K562 (cell line): ENCODE measurements around the gene INTS12. TPM values are rescaled to one million over a fixed set of nuclear protein-coding genes. Genes with fewer than 3 reads are reported as not detected.

Experiments used
- ATAC-seq: fragments of 200-7000 bp; cut with Tn5 transposase; 3 replicates; pipeline ENCODE4 v1.9.1; 2020; ENCODE audit warnings: moderate library complexity
- BruUV-seq: library from RNA; stranded (reverse); fragments of 400-500 nt; replicated peaks from 2 replicates; lab custom pipeline; 2021; lab: Mats Ljungman, UMichigan
- CTCF ChIA-PET: fragments of 300-600 bp; formaldehyde crosslinking; extraction: SDS; loops from one replicate; lab custom pipeline; 2021; ENCODE audit warnings: low intra/inter-chr PET ratio; lab: Yijun Ruan, JAX
- POLR2A ChIA-PET: fragments of 300-600, 350-650 bp; sonication (Branson Sonifier 250); formaldehyde crosslinking; extraction: SDS; loops from one replicate; lab custom pipeline; 2021; ENCODE audit warnings: antibody characterized with exemption, inconsistent platforms; lab: Yijun Ruan, JAX
- DNase-seq, 4 experiments: peaks; one replicate each; pipeline versions ENCODE4 v3.0.0 to v3.0.0-alpha.2; 2011 to 2018; ENCODE audit warnings: low spot score in 3 of 4, mixed read lengths in 3 of 4; ENCODE audit errors: extremely low read depth in 1 of 4
- FAIRE-seq: peaks from 2 replicates; lab custom pipeline; 2011; peaks lifted over from hg19 to GRCh38; lab: Jason Lieb, UNC
- H2AFZ ChIP-seq: 2 replicates; pipeline ENCODE4 v1.6.0; 2011; ENCODE audit warnings: low read depth, low read length, control low read depth, inconsistent platforms
- H3K27ac ChIP-seq: fragments of 200-600 bp; 3 replicates; pipeline ENCODE4 v1.8.0; 2011; ENCODE audit warnings: low read depth, mild to moderate bottlenecking, control low read depth, inconsistent platforms, low read length, moderate library complexity, mixed read lengths; ENCODE audit errors: extremely low read depth
- H3K27me3 ChIP-seq, 2 experiments: fragments of 300-600 bp in 1 of 2; 2 replicates in 1 of 2; 3 replicates in 1 of 2; pipeline versions ENCODE4 v1.6.0 to v1.8.0; 2011; ENCODE audit warnings: inconsistent platforms in 2 of 2, low read length in 2 of 2, mild to moderate bottlenecking in 1 of 2, mixed read lengths in 1 of 2, moderate library complexity in 1 of 2; ENCODE audit not compliant: control insufficient read depth in 2 of 2, insufficient read depth in 2 of 2
- H3K36me3 ChIP-seq: fragments of 300-600 bp; 3 replicates; pipeline ENCODE4 v1.8.0; 2011; ENCODE audit warnings: mild to moderate bottlenecking, low read length, inconsistent platforms; ENCODE audit not compliant: control insufficient read depth, insufficient read depth
- H3K4me1 ChIP-seq, 2 experiments: fragments of 200-600 bp in 1 of 2; replicated peaks in 1 of 2; 2 replicates in 1 of 2; 3 replicates in 1 of 2; pipeline versions ENCODE4 v1.5.1 to v1.8.0; 2011; ENCODE audit warnings: inconsistent platforms in 2 of 2, low read length in 2 of 2, mild to moderate bottlenecking in 1 of 2, mixed read lengths in 1 of 2, moderate library complexity in 1 of 2; ENCODE audit not compliant: control insufficient read depth in 2 of 2, insufficient read depth in 2 of 2
- H3K4me2 ChIP-seq: 2 replicates; pipeline ENCODE4 v1.6.1; 2011; ENCODE audit warnings: low read length, control low read depth, inconsistent platforms, mixed read lengths; ENCODE audit not compliant: insufficient read depth
- H3K4me3 ChIP-seq: fragments of 200-600 bp; sonication (generic), shearing (Covaris generic); 2 replicates; pipeline ENCODE4 v1.5.1; 2016; ENCODE audit warnings: control low read depth, inconsistent platforms
- H3K79me2 ChIP-seq: fragments of 200-600 bp; 3 replicates; pipeline ENCODE4 v1.8.0; 2011; ENCODE audit warnings: low read length, inconsistent platforms; ENCODE audit not compliant: control insufficient read depth, insufficient read depth
- H3K9ac ChIP-seq, 2 experiments: 2 replicates each; pipeline versions ENCODE4 v1.6.0 to v1.6.1; 2011; ENCODE audit warnings: low read depth in 2 of 2, low read length in 2 of 2, control low read depth in 1 of 2, inconsistent platforms in 1 of 2, mild to moderate bottlenecking in 1 of 2, mixed read lengths in 1 of 2; ENCODE audit not compliant: insufficient read depth in 1 of 2
- H3K9me1 ChIP-seq: one replicate; pipeline ENCODE4 v1.6.0; 2011; ENCODE audit warnings: inconsistent platforms, mild to moderate bottlenecking, low read length, moderate library complexity; ENCODE audit not compliant: control insufficient read depth, insufficient read depth
- H3K9me3 ChIP-seq: replicated peaks from 2 replicates; pipeline ENCODE4 v1.5.1; 2011; ENCODE audit warnings: low read depth, low read length, inconsistent platforms; ENCODE audit not compliant: control insufficient read depth, insufficient read depth
- H4K20me1 ChIP-seq: replicated peaks from 2 replicates; pipeline ENCODE4 v1.6.1; 2011; ENCODE audit warnings: low read length, inconsistent platforms, mixed read lengths; ENCODE audit not compliant: control insufficient read depth, insufficient read depth
- CHD1 ChIP-seq: fragments of 200-600 bp; sonication (generic); IDR thresholded peaks from one replicate; pipeline ENCODE4 v1.6.1; 2012; ENCODE audit warnings: mild to moderate bottlenecking, moderate library complexity, low read length, inconsistent platforms
- DDX20 ChIP-seq: fragments of 450-650 bp; IDR thresholded peaks from 2 replicates; pipeline ENCODE4 v1.6.1; 2016; ENCODE audit warnings: missing genetic modification characterization, low read depth, mild to moderate bottlenecking, missing compliant biosample characterization, moderate library complexity
- GTF2A2 ChIP-seq: IDR thresholded peaks from 2 replicates; pipeline ENCODE4 v1.6.1; 2016; ENCODE audit warnings: mild to moderate bottlenecking, missing genetic modification characterization, missing compliant biosample characterization
- NCOA2 ChIP-seq, 2 experiments: fragments of 450-650 bp; IDR thresholded peaks; 2 replicates each; pipeline ENCODE4 v1.6.1; 2018; ENCODE audit warnings: mild to moderate bottlenecking in 2 of 2, moderate library complexity in 1 of 2; ENCODE audit not compliant: partially characterized antibody in 2 of 2
- RFX7 ChIP-seq: fragments of 250-450 bp; sonication (Bioruptor Pico); IDR thresholded peaks from 2 replicates; pipeline ENCODE4 v1.5.1; 2021; ENCODE audit warnings: mild to moderate bottlenecking
- SIX5 ChIP-seq, 2 experiments: IDR thresholded peaks; 2 replicates each; pipeline ENCODE4 v1.6.1; 2011; ENCODE audit warnings: low read length in 2 of 2, borderline replicate concordance in 1 of 2, low read depth in 1 of 2, mild to moderate bottlenecking in 1 of 2, moderate library complexity in 1 of 2; ENCODE audit not compliant: insufficient read depth in 1 of 2
- ZBTB8A ChIP-seq: fragments of 450-650 bp; IDR thresholded peaks from 2 replicates; pipeline ENCODE4 v1.6.1; 2018; ENCODE audit warnings: mild to moderate bottlenecking, moderate library complexity; ENCODE audit not compliant: partially characterized antibody
- ZNF184 ChIP-seq: sonication (generic); formaldehyde crosslinking; IDR thresholded peaks from 2 replicates; pipeline ENCODE4 v1.5.0; 2020; ENCODE audit warnings: missing genetic modification reagents
- ZNF584 ChIP-seq: fragments of 200-800 bp; sonication (Bioruptor generic); IDR thresholded peaks from 2 replicates; pipeline ENCODE4 v1.6.1; 2016; ENCODE audit warnings: low read depth, mild to moderate bottlenecking, missing genetic modification characterization, missing compliant biosample characterization
- ZNF707 ChIP-seq: fragments of 250-450 bp; sonication (Bioruptor Pico); conservative IDR thresholded peaks from 2 replicates; pipeline ENCODE4 v1.8.0; 2022; ENCODE audit warnings: inconsistent platforms, mild to moderate bottlenecking, moderate library complexity
- WGBS: fragments of 100-300 bp; shearing (Covaris generic); methylation state at CpG from one replicate; pipeline ENCODE4 v1.1.6; 2016; ENCODE audit warnings: low coverage, mixed read lengths; ENCODE audit not compliant: insufficient coverage; ENCODE audit errors: missing lambda C conversion rate; 5-methylcytosine and 5-hydroxymethylcytosine counted together
- in situ Hi-C: fragments of 300-500 bp; cut with MboI; formaldehyde crosslinking; loops from 4 replicates; pipeline ENCODE4 v1.15.0; 2018; ENCODE audit warnings: inconsistent platforms, mixed read lengths
- intact Hi-C: fragments of 100-400 bp; cut with micrococcal nuclease; formaldehyde crosslinking; loops from 2 replicates; pipeline ENCODE4 v1.14.2; 2022
- polyA plus RNA-seq, 8 experiments: library from polyadenylated mRNA; depleted of rRNA in 4 of 8; stranded (reverse) in 5 of 8; unstranded in 3 of 8; fragments of >200 nt; fragmentation: Nextera tagmentation in 2 of 8; fragmentation: Illumina TruSeq in 1 of 8; extraction: Ambion mirVana in 2 of 8; extraction: Trizol in 1 of 8; gene quantifications; 2 replicates each; pipeline versions ENCODE4 v1.2.1 to v1.2.3, GENCODE V29; 2011 to 2014; ENCODE audit warnings: inconsistent platforms in 1 of 8, missing spikeins in 1 of 8
- total RNA-seq, 7 experiments: library from RNA; depleted of rRNA in 6 of 7; stranded (reverse); fragments of >200 nt in 6 of 7; fragmentation: Illumina TruSeq in 2 of 7; extraction: Trizol in 2 of 7; gene quantifications; 2 replicates each; pipeline versions ENCODE4 v1.2.1 to v1.2.3, GENCODE V29; 2011 to 2021; ENCODE audit warnings: low replicate concordance in 1 of 7
- TF ChIP-seq, protein P1 (sequence below): fragments of 450-650 bp; IDR thresholded peaks from 2 replicates; pipeline ENCODE4 v1.7.0; 2016; ENCODE audit warnings: borderline replicate concordance
- TF ChIP-seq, protein P2 (sequence below), 3 experiments: IDR thresholded peaks in 2 of 3; conservative IDR thresholded peaks in 1 of 3; 2 replicates each; pipeline ENCODE4 v1.5.1; 2011 to 2012; ENCODE audit warnings: low read length in 3 of 3, mild to moderate bottlenecking in 3 of 3, control low read depth in 2 of 3, improper control_type of control experiment in 1 of 3, inconsistent platforms in 1 of 3, low read depth in 1 of 3, mixed read lengths in 1 of 3, moderate library complexity in 1 of 3; ENCODE audit not compliant: insufficient read depth in 2 of 3
- TF ChIP-seq, protein P3 (sequence below): fragments of 200-800 bp; sonication (Bioruptor generic); IDR thresholded peaks from 2 replicates; pipeline ENCODE4 v1.6.1; 2016; ENCODE audit warnings: missing genetic modification characterization, missing compliant biosample characterization

Gene INTS12
- total and polyA plus RNA-seq, 9 of the 15 experiments (the other 6 are each of a cell fraction or from before 2014, with no cell fraction given) = 24.5 to 82.9 (median 41.2) TPM

DNA sequence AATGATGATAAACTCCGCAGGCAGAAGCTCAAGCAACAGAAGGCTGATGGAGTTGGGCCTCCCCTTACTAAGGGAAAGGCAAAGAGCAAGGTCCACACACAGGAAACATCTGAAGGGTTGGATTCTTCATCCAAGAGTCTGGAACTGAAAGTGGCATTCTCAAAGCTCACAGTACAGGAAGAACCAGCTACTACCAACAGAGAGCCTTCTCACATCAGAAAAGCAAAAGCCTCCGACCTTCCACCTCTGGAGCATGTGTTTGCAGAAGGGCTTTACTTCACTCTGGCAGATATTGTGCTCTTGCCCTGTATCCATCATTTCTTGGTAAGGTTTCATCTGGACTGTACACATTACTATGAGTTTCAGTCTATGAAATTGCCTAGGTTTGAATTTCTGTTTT, 10.7 kb upstream of the INTS12 start:
- H3K9ac ChIP-seq = no peak overlapping the region
- DNase-seq (no peak), ATAC-seq (no peak), FAIRE-seq (no peak)
- ChIA-PET POLR2A (interaction anchor here (1.1 kb wide), 1 partner anchor 15 kb away, joined by 3 read pairs; no protein-coding TSS in a partner anchor), CTCF (no interaction called here)
- H3K27me3 ChIP-seq = no peaks in the 10 kb centered on the region
- 89% methylated on average over 2 of the region's 2 CpGs for WGBS
- BruUV-seq = no TSS peak
- H2AFZ ChIP-seq = no peak overlapping the region
- peaks cover 24% of the 10 kb centered on the region for H3K79me2 ChIP-seq
- no peak overlapping the region for H3K4me2 ChIP-seq
- intact Hi-C loops (no loop called here), in situ Hi-C loops (no loop called here)
- H3K27ac ChIP-seq = no peak overlapping the region
- no peak overlapping the region for H3K4me3 ChIP-seq
- no peaks in the 10 kb centered on the region; a peak in 1 of 5 replicates for H3K4me1 ChIP-seq
- TF ChIP-seq ZNF707 (no peak), CHD1 (no peak), GTF2A2 (tag) (no peak), DDX20 (tag) (no peak), ZBTB8A (no peak), SIX5 (IDR thresholded peaks at IDR 0.05; ENCODE audit: borderline replicate concordance in 1 of 2, insufficient read depth in 1 of 2, low read depth in 1 of 2, low read length in 2 of 2) (no peak), ZNF184 (no peak), NCOA2 (IDR thresholded peaks at IDR 0.05; ENCODE audit: partially characterized antibody in 2 of 2) (no peak), ZNF584 (CRISPR knock-in tag) (no peak), RFX7 (CRISPR knock-in tag) (no peak)
- TF ChIP-seq, protein P1, sequence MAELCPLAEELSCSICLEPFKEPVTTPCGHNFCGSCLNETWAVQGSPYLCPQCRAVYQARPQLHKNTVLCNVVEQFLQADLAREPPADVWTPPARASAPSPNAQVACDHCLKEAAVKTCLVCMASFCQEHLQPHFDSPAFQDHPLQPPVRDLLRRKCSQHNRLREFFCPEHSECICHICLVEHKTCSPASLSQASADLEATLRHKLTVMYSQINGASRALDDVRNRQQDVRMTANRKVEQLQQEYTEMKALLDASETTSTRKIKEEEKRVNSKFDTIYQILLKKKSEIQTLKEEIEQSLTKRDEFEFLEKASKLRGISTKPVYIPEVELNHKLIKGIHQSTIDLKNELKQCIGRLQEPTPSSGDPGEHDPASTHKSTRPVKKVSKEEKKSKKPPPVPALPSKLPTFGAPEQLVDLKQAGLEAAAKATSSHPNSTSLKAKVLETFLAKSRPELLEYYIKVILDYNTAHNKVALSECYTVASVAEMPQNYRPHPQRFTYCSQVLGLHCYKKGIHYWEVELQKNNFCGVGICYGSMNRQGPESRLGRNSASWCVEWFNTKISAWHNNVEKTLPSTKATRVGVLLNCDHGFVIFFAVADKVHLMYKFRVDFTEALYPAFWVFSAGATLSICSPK = no peak
- TF ChIP-seq, protein P2, sequence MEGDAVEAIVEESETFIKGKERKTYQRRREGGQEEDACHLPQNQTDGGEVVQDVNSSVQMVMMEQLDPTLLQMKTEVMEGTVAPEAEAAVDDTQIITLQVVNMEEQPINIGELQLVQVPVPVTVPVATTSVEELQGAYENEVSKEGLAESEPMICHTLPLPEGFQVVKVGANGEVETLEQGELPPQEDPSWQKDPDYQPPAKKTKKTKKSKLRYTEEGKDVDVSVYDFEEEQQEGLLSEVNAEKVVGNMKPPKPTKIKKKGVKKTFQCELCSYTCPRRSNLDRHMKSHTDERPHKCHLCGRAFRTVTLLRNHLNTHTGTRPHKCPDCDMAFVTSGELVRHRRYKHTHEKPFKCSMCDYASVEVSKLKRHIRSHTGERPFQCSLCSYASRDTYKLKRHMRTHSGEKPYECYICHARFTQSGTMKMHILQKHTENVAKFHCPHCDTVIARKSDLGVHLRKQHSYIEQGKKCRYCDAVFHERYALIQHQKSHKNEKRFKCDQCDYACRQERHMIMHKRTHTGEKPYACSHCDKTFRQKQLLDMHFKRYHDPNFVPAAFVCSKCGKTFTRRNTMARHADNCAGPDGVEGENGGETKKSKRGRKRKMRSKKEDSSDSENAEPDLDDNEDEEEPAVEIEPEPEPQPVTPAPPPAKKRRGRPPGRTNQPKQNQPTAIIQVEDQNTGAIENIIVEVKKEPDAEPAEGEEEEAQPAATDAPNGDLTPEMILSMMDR (IDR thresholded peaks at IDR 0.05 in 2 of 3, conservative IDR thresholded peaks at IDR 0.05 in 1 of 3; ENCODE audit: insufficient read depth in 2 of 3, low read depth in 1 of 3, low read length in 3 of 3) = no peak
- TF ChIP-seq, protein P3, sequence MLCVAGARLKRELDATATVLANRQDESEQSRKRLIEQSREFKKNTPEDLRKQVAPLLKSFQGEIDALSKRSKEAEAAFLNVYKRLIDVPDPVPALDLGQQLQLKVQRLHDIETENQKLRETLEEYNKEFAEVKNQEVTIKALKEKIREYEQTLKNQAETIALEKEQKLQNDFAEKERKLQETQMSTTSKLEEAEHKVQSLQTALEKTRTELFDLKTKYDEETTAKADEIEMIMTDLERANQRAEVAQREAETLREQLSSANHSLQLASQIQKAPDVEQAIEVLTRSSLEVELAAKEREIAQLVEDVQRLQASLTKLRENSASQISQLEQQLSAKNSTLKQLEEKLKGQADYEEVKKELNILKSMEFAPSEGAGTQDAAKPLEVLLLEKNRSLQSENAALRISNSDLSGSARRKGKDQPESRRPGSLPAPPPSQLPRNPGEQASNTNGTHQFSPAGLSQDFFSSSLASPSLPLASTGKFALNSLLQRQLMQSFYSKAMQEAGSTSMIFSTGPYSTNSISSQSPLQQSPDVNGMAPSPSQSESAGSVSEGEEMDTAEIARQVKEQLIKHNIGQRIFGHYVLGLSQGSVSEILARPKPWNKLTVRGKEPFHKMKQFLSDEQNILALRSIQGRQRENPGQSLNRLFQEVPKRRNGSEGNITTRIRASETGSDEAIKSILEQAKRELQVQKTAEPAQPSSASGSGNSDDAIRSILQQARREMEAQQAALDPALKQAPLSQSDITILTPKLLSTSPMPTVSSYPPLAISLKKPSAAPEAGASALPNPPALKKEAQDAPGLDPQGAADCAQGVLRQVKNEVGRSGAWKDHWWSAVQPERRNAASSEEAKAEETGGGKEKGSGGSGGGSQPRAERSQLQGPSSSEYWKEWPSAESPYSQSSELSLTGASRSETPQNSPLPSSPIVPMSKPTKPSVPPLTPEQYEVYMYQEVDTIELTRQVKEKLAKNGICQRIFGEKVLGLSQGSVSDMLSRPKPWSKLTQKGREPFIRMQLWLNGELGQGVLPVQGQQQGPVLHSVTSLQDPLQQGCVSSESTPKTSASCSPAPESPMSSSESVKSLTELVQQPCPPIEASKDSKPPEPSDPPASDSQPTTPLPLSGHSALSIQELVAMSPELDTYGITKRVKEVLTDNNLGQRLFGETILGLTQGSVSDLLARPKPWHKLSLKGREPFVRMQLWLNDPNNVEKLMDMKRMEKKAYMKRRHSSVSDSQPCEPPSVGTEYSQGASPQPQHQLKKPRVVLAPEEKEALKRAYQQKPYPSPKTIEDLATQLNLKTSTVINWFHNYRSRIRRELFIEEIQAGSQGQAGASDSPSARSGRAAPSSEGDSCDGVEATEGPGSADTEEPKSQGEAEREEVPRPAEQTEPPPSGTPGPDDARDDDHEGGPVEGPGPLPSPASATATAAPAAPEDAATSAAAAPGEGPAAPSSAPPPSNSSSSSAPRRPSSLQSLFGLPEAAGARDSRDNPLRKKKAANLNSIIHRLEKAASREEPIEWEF (CRISPR knock-in tag) = no peak
- no peaks in the 10 kb centered on the region for H4K20me1 ChIP-seq
- H3K9me1 ChIP-seq = no peaks in the 10 kb centered on the region
- no peaks in the 10 kb centered on the region for H3K9me3 ChIP-seq
- H3K36me3 ChIP-seq = peaks cover 31% of the 10 kb centered on the region; the same call in 2 of the 3 replicates
